ENCODE measurements around the gene CHST15.

The CHST15 gene

DNA sequence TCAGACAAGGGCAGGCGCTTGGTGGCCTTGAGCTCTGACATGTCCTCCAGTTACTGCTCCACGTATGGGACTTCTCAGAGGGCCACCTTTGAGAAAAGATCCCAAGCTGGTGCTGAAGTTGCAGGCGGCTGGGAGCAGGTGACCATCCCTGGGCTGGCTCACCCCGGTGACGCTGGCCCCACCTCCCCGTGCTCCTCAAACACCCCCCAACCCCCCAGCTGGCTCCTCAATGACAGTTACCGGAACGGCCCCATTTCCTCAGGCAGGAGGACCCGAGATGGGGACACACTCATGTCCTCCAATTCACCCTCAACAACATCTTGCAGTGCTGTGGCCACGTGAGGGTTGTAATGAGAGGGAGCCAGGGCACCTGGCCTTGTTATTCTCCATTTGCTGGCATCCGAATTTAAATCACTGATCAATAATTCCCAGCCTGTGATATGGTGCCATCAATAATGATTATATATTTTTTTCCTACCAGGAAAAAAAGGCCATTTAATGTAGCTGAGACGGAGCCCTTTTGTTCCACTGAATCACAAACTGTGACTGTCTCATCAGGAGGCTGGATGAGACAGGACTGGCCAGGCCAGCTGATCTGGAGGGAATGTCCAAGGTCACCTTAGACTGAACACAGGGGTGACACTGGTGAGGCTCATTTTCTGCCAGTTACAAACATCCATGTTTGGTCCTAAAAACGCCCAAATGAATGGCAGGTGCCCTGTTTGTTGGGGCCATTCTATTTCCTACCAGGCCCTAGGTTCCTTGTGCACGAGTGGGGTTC, 64.5 kb downstream of the CHST15 start:
- TF ChIP-seq, protein P1, sequence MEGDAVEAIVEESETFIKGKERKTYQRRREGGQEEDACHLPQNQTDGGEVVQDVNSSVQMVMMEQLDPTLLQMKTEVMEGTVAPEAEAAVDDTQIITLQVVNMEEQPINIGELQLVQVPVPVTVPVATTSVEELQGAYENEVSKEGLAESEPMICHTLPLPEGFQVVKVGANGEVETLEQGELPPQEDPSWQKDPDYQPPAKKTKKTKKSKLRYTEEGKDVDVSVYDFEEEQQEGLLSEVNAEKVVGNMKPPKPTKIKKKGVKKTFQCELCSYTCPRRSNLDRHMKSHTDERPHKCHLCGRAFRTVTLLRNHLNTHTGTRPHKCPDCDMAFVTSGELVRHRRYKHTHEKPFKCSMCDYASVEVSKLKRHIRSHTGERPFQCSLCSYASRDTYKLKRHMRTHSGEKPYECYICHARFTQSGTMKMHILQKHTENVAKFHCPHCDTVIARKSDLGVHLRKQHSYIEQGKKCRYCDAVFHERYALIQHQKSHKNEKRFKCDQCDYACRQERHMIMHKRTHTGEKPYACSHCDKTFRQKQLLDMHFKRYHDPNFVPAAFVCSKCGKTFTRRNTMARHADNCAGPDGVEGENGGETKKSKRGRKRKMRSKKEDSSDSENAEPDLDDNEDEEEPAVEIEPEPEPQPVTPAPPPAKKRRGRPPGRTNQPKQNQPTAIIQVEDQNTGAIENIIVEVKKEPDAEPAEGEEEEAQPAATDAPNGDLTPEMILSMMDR (IDR thresholded peaks at IDR 0.05; ENCODE audit: low read depth, low read length), result no peak
- DNase-seq (ENCODE audit: extremely low read depth, low read depth), result no peak

GRCh38 chr10:124027651-124028050, 65.7 kb downstream of the CHST15 start:
- no peak for DNase-seq (ENCODE audit: extremely low read depth, low read depth)
- TF ChIP-seq, protein P1 (IDR thresholded peaks at IDR 0.05; ENCODE audit: low read depth, low read length), result no peak

DNA sequence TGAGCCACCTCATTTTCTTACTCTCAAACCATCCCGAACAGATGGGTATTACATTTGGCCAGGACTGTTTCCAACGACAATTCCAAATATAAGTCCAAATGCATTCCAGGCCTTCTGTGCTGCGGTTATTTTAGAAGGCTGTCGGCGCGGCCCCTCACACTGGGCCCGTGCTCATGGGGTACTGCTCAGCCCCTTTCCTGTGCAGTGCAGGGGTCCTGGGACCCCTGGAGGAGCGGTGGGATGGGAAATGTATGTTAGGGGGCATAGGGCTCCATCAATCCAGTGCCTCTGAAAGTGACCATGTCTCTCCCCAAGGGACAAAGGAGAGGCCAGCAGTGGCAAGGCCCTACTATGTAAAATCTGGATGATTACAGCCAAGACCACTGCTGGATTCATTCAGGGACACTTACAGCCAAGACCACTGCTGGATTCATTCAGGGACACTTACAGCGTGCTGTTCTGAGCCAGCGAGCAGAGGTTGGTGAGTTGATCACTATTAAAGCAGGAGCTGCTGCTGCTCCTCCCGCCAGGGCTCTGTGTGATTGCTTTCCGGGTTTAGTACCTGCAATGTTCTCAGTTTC, 66.3 kb downstream of the CHST15 start:
- DNase-seq (ENCODE audit: extremely low read depth, low read depth), result no peak
- TF ChIP-seq, protein P1 (IDR thresholded peaks at IDR 0.05; ENCODE audit: low read depth, low read length), result no peak

- DNase-seq (ENCODE audit: extremely low read depth, low read depth), result no peak
- TF ChIP-seq, protein P1 (IDR thresholded peaks at IDR 0.05; ENCODE audit: low read depth, low read length), result no peak
Measured at GRCh38 chr10:124026589-124026939, 66.8 kb downstream of the CHST15 start.

- TF ChIP-seq, protein P1 (IDR thresholded peaks at IDR 0.05; ENCODE audit: low read depth, low read length), result peak; percentile 42
- no peak for DNase-seq (ENCODE audit: extremely low read depth, low read depth)
Measured at GRCh38 chr10:124025660-124026588, 67.5 kb downstream of the CHST15 start.

DNA sequence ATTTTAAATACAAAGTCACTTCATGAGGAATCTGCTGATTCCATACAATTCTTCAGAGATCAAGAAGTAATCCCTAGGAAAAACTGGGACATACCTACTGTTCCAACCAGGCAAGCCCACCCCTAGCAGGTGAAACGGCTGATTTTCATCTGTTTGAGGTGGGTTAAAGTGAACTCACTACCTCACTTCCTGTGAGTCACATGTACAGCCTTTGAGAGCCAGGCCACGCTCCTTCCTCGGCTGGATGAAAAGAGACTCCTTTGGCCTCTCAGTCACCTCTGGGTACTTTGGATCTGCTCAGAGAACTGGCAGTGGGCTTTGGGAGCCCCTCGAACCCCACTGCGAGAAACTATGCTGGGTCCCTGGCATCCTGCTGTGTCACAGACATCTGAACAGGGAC, 68.2 kb downstream of the CHST15 start:
- TF ChIP-seq, protein P1 (IDR thresholded peaks at IDR 0.05; ENCODE audit: low read depth, low read length), result no peak
- DNase-seq (ENCODE audit: extremely low read depth, low read depth), result no peak

Measured in AG09319 (cell line).